Stimulated activated CD4-positive, alpha-beta T cell treated with anti-CD3 and anti-CD28 coated beads, Interleukin-1b, Interleukin-23, amount 100 ng/mL, for 48 hours (primary cell): ENCODE measurements around the gene ZMYM4.
"Not testable (repeated sequence)": the region's sequence is repeated elsewhere in the genome, so short reads cannot be mapped to it uniquely, and the experiment has no call there.

Experiments used
- DNase-seq: peaks from one replicate; pipeline ENCODE4 v3.0.0-alpha.2; 2020

Gene ZMYM4

DNA sequence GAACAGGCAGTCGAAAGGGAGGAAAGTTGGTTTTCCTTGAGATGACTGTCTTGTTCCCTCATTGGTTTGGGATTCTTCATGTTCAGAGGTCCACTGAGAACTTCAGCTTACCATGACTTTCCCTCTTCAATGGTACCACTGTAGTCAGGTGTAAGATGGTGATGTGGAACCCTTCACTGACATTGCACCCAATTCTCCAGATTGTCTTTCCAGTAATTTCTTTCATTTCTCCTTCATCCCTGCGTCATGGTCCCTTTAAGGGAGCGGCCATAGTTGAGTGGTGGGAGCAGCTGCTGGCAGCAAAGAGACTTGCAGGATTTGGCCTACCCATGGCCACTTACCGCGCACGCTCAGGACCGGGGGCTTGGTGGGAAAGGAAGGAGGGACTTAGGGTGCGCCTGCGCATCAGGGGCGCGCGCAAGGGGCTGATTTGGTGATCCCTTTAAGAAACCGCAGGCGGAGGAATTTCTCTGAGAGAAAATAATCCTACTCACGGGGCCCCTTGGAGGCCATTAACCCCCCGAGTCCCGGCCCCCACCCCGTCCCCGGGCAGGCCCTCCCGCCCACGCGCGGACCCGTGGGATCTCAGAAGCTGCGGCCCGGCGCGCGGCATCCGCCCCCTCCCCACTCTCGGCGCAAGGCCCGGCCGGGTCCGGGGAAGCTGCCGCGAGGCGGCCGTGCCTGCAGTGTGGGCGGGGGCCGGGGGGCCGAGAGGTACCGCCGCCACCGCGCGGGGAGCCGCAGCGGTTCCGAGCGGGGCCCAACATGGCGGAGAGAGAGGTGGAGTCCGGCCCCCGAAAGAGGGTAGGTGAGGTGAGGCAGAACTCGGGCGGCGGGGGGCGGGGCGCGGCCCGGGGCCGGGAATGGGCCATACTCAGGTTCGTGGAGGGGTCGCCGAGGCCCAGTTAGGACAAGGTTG is at the start of gene ZMYM4:
Gene ZMYM4, plus strand, starts transcription at position 428 of the 919 bp plus-strand sequence. Its CDS starts 338 bp downstream, at position 766.
- peak; percentile 94 for DNase-seq

DNA sequence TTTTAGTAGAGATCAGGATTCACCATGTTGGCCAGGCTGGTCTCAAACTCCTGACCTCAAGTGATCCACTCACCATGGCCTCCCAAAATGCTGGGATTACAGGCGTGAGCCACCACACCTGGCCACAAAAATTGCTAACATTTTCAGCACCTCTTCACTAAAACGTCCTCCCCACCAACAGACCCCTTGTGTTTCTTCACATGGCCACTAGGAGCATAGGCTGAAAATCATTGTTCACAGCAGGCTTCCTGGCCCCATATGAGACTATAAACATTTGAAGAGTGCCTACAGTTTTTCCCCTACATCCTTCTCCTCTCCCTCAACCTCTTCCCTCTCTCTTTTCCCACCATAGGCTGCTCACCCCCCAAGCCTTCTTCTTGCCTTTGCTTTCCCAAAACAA is 47.5 kb upstream of the ZMYM4 start:
- peak; percentile 3 for DNase-seq

DNA sequence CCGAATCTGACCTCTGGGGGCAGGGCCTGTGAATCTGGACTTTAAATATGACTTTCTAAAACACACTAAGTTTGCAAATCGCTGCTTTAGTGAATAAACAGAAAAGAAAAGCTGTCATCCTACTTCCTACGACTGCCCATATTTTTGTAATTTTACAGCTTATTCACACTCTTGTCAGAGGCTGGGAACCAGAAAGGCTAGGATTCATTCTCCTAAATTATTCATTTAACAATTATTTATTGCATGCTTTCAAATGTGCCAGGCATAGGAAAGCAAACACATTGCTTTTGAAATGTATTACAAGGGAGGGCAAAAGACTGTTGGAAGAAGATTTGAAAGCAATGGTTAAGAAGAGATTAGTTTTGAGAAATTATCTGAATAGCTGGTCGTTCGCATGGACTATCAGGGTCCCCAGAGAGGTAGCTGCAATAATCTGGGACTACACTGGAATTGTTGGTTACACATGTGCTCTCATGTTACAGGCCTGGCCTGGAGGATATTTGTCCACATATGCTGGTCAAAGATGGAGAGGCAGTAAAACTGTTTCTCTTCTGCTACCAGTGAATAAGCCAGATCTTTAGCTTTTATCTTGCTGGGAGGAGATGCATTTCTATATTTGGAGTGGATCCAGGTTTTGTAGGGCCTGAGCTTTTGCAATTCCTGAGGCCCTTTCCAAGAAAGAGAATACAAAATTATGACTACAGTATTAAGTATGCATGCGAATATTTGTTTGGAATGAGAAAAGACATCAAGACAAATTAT is 46.0 kb upstream of the ZMYM4 start:
- no peak for DNase-seq

DNA sequence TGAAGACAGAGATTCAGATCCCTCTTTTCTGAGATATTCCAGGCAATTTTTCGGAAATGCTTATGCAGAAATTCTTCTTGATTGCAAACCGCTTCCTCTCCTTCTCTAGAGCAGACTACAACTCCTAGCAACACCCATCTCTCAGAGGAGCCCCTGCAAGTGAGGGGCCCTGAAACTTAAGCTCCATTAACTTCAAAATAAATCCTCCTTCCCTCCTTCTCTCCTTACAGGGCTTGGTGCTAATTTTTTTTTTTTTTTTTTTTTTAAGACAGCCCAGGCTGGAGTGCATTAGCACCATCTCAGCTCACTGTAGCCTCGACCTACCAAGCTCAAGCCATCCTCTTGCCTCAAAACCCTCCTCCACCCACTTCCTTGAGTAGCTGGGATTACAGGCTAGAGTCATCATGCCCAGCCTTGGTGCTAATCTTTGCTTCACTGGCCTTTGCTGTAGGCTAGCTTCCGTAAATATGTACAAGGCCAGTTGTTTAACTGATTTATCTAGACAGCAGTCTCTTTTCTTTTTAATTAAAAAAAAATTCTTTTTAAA is 45.4 kb upstream of the ZMYM4 start:
- DNase-seq, result no peak

DNA sequence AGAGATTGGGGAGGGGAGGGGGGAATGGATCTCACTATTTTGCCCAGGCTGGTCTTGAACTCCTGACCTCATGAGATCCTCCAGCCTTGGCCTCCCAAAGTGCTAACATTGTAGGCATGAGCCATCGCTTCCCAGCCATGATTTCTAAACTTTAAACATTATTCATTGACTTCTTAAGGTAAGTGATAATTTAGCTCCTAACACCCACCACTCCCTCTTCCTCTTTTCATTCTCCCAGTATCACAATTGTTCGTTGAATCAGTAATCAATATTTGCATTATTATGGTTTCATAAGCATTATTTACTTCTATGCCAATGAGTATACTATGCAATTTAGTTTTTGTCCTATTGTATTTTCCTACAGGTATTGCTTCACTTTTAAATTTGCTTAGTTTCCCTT is 42.0 kb upstream of the ZMYM4 start:
- no peak for DNase-seq

DNA sequence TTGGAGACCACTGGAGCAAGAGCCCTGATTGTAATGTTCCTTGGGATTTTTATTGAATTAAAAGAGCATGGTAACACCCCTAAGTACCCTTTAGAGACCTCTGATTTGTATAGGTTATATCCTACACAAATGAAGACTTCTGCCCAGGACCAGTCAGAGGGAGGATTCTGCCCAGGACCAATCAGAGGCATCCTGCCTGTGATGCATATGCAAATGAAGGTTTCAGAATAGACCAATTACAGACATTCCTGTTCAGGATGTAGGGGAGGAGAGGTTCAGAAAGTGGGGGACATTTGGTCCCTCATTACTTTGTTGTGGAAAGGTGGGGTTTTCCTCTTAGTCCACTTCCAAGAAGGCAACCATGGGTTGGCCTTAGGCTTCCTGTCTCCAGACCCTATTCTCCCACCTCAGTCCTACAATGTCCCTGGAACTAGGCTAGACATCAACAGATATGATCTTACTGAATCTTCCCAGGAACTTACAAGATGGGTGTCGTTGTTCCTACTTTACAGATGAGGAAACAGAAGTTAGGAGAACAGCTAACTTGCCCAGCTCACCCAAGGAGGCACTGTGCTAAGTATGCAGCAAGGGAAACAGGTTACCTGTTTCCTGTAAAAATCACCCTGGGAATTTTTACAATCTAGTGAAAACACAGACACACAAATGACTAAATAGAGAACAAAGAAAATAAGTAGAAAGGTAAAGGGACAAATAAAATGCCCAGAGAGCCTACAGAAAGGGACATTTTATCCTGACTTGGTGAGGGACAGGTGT is 38.7 kb upstream of the ZMYM4 start:
- DNase-seq, result no peak

DNA sequence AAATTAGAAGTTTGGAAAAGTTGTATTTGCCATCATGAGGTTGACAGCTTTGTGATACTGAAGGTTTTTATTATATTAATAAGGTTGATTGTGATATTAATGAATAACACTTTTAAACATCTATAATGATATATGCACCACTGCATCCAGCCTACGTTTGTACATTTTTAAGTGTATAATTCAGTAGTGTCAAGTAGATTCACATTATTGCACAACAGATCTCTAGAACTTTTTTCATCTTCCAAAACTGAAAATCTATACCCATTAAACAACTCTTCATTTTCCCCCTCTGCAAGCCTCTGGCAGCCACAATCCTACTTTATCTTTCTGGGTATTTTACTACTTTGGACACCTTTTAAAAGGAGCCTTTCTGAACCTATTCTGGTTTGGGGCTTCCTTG is 37.2 kb upstream of the ZMYM4 start:
- DNase-seq, result no peak

DNA sequence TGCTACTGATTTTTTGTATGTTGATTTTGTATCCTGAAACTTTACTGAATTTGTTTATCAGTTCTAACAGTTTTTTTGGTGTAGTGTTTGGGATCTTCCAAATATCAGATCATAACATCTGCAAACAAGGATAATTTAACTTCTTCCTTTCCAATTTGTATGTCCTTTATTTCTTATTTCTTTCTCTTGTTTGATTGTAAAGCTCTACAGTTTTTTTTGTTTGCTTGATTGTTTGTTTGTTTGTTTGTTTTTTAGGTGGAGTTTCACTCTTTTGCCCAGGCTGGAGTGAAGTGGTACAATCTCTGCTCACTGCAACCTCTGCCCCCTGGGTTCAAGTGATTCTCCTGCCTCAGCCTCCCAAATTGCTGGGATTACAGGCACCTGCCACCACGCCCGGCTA is 31.7 kb upstream of the ZMYM4 start:
- DNase-seq, result not testable (repeated sequence)

DNA sequence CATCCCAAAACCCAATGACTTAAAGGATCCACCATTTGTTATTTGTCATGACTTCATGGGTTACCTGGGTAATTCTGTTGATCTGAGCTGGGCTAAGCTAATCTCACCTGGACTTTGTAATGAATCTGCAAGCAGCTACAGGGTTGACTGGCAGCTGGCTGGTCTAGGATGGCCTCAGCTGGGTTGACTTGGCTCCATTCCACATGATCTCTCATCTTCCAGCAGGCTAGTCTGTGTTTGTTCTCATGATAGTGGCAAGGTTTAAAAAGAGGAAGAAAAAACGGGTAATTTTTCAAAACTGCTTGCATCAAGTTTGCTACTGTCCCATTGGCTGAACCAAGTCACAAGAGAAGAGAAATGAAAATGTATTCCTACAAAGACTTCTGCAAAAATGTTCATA is 24.8 kb upstream of the ZMYM4 start:
- DNase-seq, result no peak

DNA sequence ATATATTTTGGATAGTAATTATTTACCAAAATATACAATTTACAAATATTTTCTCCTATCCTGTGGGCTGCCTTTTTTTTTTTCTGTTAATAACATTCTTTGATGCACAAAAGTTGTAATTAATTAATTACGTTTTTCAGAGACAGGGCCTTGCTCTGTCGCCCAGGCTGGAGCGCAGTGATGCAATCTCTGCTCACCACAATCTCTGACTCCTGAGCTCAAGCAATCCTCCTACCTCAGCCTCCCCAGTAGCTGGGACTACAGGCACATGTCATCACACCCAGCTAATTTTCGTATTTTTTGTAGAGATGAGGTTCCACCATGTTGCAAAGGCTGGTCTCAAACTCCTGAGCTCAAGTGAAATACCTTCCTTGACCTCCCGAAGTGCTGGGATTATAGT is 21.3 kb upstream of the ZMYM4 start:
- DNase-seq, result no peak

DNA sequence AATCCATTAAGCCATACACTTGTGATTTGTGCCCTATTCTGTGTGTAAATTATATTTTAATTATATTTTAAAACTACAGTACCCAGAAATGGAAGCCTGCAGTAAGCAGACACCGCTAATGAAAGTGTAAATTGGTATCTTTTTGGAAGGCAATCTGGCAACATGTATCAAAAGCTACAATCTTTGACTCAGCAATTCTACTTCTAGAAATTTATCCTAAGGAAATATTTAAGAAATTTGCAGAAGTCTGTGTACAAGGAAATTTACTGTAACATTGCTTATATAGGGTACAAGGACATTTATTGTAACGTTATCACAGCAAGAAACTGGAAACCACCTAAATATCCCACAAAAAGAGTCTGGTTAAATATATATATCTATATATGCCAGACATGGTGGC is 14.6 kb upstream of the ZMYM4 start:
- no peak for DNase-seq

DNA sequence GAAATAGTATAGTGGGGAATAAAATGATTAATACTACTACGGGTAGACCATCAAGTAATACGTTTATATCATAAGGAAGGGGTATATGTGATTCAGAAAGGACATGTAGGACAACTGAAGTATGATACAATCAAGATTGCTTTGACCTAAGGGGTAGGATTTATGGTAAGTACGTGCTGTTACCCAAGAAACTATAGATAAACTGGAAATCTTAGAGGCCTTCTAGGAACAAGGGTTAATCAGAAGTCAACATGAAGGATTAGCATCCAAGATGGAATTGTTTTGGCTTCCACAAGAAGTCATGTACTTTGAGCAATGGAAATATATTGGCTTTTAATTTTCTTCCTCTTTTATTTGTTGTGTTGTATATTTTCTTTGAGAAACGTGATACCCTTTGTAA is 13.2 kb upstream of the ZMYM4 start:
- DNase-seq, result no peak

DNA sequence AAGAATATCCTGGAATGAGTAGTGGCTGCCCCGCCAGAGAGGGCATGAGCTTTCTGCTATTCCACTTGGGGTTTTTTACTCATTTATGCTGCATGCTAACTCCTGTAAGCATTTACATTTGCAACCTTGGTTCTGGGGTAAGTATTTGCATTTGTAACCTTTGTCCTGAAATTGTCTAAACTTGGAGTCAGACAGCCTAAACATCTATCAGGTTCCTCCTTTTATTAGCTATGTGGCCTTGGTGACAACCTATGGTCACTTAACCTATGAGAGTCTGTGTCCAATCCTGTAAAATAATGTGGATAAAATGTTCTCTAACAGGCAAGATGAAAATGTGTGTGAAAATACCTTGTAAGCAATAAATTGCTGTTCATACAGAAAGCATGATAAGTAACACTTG is 8.9 kb upstream of the ZMYM4 start:
- no peak for DNase-seq

DNA sequence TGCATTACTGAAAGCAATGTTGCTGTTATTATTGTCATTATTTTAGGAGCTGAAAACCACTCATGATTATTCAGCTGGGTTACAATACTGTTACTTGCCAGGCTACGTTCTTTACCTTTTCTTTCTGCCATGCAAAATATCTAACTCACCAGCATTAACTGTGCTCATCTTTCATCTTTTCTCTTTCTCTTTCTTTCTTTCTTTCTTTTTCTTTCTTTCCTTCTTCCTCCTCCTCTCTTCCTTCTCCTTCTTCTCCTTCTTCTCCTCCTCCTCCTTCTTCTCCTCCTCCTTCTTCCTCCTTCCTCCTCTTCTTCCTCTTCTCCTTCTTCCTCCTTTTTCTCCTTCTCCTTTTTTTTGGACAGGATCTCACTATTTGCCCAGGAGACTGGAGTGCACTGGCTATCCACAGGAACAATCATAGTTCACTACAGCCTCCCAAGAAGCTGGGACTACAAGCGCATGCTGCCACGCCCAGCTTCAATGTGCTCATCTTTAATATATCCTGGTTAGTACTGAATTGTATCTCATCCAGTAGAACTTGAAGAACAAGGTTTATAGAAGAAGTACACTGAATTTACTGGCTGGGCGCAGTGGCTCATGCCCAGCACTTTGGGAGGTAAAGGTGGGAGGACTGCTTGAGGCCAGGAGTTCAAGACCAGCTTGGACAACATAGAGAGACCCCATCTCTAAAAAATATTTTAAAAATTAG is 6.9 kb upstream of the ZMYM4 start:
- DNase-seq, result no peak

DNA sequence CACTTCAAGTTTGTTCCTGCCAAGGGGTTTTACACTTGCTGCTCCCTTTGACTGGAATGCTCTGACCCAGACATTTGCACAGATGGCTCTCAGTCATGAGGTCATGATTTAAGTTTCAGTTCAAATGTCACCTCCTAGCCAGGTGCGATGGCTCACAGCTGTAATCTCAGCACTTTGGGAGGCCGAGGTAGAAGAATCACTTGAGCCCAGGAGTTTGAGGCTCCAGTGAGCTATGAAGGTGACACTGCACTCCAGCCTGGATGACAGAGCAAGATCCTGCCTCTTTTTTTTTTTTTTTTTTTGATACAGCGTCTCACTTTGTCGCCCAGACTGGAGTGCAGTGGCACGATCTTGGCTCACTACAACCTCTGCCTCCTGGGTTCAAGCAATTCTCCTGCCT is 4.5 kb upstream of the ZMYM4 start:
- no peak for DNase-seq

DNA sequence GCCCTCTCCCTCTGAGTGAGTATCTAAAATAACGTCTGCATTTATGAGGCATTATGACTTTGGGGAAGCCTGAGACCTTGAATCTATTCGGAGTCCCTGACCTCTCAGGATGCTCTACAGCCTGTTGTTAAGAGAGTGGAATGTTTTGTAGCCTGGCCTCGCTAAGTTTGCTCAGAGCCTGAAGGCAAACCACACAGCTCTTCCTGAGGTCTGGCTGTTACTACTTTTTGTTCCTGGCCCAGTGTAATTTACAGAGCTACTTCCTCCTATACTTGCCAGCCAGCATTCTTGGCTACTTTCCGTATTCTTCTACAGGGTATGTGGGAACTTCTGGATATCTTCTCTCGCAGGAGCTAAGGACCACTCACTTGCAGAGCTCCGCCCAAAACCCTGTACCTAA is 3.6 kb upstream of the ZMYM4 start:
- DNase-seq, result no peak

DNA sequence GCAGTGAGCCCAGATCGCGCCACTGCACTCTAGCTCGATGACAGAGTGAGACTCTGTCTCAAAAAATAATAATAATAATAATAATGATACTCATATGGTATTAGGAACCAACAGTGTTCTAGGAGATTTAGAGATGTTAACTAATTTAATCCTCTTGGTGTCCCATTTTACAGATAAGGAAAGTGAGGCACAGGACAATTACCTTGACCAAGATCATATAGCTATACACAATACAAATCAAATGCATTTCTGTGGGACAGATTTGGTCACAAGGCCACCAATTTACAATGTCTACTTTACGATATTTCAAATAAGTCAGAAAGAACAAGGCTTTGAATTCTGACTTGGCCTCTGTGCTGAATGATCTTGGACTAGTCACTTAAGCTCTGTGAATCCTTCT is 2.2 kb upstream of the ZMYM4 start:
- no peak for DNase-seq

DNA sequence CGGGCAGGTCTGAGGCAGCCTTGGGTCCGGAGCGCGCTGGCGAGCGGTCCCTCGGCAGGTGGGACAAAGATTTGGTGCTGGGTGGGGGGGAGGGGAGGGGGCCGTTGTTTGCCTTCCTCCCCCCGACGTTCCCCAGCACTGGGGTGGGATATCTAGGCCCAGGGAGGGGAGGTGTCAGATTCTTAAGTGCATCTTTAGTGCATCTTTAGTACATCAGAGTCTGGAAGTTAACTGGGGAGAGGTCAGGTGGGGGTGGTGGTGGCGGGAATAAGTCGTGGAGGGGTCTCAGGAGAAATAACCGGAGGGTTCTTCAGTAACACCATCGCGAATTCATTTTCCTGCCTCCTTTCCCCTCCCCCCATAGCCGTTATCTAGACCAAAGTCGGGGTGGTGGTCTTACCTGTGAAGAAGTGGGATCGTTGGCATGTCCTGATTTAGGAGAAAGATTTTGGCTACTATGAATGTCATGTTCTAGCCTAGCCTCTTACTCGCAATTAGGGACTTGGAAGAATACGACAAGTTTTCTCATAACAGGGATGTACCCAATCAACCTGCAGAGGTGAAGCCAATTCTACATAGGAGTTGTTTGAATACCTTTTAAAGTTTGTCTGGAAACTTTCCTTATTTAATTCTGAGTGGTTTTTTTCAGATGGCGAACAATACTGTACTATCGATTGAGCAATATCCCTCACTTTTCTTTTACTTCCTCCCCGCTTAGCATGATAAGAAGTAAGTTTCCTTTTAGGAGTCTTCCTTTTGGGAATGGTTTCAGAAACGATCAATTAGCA is 886 bp downstream of the ZMYM4 start:
- no peak for DNase-seq

DNA sequence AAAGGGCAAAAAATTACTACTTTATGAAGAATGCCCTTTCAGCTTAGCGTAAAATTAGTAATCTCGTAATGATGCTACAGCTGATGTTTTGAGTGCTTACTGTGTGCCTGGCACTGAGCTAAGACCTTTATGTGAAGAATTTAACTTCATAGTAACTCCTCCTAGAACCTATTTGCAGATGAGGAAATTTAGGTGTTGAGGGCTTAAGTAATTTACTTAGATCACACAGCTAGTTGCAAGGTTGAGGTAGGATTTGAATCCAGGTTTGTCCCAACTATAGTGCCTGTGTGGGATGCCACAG is 1.4 kb downstream of the ZMYM4 start:
- no peak for DNase-seq

DNA sequence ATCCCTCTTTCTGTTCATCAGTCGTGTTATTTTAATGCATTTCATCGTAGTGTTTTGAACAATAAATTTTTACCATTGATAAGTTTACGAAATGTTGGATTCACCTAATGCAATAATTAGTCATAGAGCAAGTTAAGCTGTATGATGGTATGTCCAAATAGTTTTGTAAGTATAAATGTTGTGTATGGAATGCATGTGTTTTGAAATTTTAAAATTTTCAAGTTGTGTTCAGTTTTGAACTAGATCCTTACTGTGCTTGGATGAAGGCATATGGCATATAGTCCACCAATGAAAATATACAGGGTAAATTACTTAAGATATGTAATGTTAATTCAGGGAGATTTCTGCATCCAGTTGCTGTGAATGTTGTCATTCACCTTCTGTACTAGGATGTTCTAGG is 2.3 kb downstream of the ZMYM4 start:
- DNase-seq, result no peak

DNA sequence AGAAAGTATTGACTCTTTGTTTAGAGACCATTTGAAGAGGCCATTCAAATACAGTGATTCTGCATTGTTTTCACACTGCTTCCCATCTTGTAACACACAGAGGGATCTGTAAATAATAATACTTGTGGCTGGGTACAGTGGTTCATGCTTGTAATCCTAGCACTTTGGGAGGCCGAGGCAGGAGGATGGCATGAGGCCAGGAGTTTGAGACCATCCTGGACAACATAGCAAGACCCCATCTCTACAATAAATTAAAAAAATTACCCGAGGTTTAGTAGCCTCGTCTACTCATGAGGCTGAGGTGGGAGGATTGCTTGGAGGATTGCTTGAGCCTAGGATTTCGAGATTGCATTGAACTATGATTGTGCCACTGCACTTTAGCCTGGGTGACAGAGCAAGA is 5.7 kb downstream of the ZMYM4 start:
- no peak for DNase-seq
